ENCODE data around the gene HOXD11. TPM values are rescaled to one million over a fixed set of nuclear protein-coding genes. Genes with fewer than 3 reads are reported as not detected.

Gene HOXD11
- total and polyA plus RNA-seq, 2 of the 4 experiments (the other 2 are of a cell fraction): not detected

DNA sequence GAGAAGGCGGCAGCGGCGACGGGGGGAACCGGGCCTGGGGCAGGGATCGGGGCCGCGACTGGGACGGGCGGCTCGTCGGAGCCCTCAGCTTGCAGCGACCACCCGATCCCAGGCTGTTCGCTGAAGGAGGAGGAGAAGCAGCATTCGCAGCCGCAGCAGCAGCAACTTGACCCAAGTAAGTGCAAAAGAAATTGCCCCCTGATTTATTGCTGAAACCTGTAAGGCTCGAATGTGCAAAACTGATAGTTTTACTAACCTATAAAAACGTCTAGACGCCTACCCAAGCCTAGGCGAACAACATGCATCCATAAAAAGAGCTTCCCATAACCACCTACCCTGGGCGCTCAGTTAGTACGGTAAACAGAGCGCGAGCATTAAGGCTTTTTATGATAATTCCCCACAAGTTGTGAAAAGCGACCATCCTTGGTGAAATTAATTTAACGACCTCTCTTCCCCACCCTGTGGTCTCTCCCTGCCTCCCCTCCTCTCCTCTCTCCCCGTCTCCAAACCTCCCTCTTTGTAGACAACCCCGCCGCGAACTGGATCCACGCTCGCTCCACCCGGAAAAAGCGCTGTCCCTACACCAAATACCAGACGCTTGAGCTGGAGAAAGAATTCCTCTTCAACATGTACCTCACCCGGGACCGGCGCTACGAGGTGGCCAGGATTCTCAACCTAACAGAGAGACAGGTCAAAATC, 16.5 kb downstream of the HOXD11 start:
- Histone ChIP-seq H3K4me3 (ENCODE audit: insufficient read depth, low read depth, low read length) (no peak overlapping the region), H3K4me1 (ENCODE audit: control insufficient read depth, insufficient read depth, low read length) (no peaks in the 10 kb centered on the region), H3K23ac (ENCODE audit: low read depth, low read length) (no peak overlapping the region), H2BK120ac (ENCODE audit: low read depth, low read length) (no peak overlapping the region), H3K36me3 (ENCODE audit: control insufficient read depth, insufficient read depth, low read length) (no peaks in the 10 kb centered on the region), H3K9ac (ENCODE audit: low read depth, low read length) (no peak overlapping the region), H4K5ac (ENCODE audit: low read depth, low read length) (no peak overlapping the region), H2AK9ac (replicated peaks; ENCODE audit: low read depth, low read length, poor library complexity) (no peak overlapping the region), H3K14ac (replicated peaks; ENCODE audit: low read depth, low read length) (no peak overlapping the region), H3K18ac (ENCODE audit: low read depth, low read length) (no peak overlapping the region), H2AFZ (replicated peaks; ENCODE audit: low read length, poor library complexity) (peak overlapping the region; percentile 19), H3K9me3 (ENCODE audit: control insufficient read depth, insufficient read depth, low read length) (peaks cover 3% of the 10 kb centered on the region), H4K8ac (ENCODE audit: low read depth in 2 of 2, low read length in 2 of 2) (no peak overlapping the region), H3K27ac (ENCODE audit: insufficient read depth, low read length) (no peak overlapping the region), H3K27me3 (ENCODE audit: control insufficient read depth, insufficient read depth, low read length) (peaks cover 90% of the 10 kb centered on the region), H2AK5ac (ENCODE audit: low read depth, low read length) (no peak overlapping the region), H2BK20ac (ENCODE audit: low read depth, low read length) (no peak overlapping the region), H3K9me1 (ENCODE audit: insufficient read depth, low read length) (no peaks in the 10 kb centered on the region), H2BK15ac (ENCODE audit: low read depth, low read length) (no peak overlapping the region), H4K20me1 (ENCODE audit: insufficient read depth, low read length) (no peaks in the 10 kb centered on the region; the same call in 1 of the 2 replicates), H4K91ac (ENCODE audit: insufficient read depth, low read depth, low read length) (no peak overlapping the region), H3K4me2 (ENCODE audit: low read depth, low read length) (no peak overlapping the region), H2BK5ac (ENCODE audit: low read depth, low read length, poor library complexity, severe bottlenecking) (no peak overlapping the region), H3K56ac (ENCODE audit: extremely low read depth, insufficient read depth, low read length) (no peak overlapping the region), H3K79me1 (ENCODE audit: low read depth in 1 of 2, low read length in 2 of 2) (no peaks in the 10 kb centered on the region), H3K4ac (ENCODE audit: low read depth, low read length) (no peak overlapping the region)
- 0% methylated on average over 21 of the region's 40 CpGs; no CpG with 5 or more reads in 1 of the 2 experiments for WGBS, 2 experiments (ENCODE audit: extremely low coverage in 2 of 2, insufficient read length in 1 of 2)
- DNase-seq: no peak
- ChIA-PET CTCF (no interaction called here), POLR2A (ENCODE audit: unreplicated experiment) (no interaction called here)
- no peak for ATAC-seq (ENCODE audit: low read depth)
- TF ChIP-seq, protein P1, sequence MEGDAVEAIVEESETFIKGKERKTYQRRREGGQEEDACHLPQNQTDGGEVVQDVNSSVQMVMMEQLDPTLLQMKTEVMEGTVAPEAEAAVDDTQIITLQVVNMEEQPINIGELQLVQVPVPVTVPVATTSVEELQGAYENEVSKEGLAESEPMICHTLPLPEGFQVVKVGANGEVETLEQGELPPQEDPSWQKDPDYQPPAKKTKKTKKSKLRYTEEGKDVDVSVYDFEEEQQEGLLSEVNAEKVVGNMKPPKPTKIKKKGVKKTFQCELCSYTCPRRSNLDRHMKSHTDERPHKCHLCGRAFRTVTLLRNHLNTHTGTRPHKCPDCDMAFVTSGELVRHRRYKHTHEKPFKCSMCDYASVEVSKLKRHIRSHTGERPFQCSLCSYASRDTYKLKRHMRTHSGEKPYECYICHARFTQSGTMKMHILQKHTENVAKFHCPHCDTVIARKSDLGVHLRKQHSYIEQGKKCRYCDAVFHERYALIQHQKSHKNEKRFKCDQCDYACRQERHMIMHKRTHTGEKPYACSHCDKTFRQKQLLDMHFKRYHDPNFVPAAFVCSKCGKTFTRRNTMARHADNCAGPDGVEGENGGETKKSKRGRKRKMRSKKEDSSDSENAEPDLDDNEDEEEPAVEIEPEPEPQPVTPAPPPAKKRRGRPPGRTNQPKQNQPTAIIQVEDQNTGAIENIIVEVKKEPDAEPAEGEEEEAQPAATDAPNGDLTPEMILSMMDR (conservative IDR thresholded peaks at IDR 0.05; ENCODE audit: low read depth, low read length): no peak
- TF ChIP-seq MXI1 (IDR thresholded peaks at IDR 0.05; ENCODE audit: borderline replicate concordance, low read depth, low read length) (no peak), RCOR1 (IDR thresholded peaks at IDR 0.05; ENCODE audit: insufficient replicate concordance, low read length) (no peak), POLR2A (IDR thresholded peaks at IDR 0.05; ENCODE audit: low read depth, low read length) (no peak)
- TF ChIP-seq, protein P2, sequence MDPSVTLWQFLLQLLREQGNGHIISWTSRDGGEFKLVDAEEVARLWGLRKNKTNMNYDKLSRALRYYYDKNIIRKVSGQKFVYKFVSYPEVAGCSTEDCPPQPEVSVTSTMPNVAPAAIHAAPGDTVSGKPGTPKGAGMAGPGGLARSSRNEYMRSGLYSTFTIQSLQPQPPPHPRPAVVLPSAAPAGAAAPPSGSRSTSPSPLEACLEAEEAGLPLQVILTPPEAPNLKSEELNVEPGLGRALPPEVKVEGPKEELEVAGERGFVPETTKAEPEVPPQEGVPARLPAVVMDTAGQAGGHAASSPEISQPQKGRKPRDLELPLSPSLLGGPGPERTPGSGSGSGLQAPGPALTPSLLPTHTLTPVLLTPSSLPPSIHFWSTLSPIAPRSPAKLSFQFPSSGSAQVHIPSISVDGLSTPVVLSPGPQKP (IDR thresholded peaks at IDR 0.05; ENCODE audit: borderline replicate concordance, low read depth, low read length): no peak
- intact Hi-C loops (cut with micrococcal nuclease) (no loop called here), dilution Hi-C loops (cut with HindIII; ENCODE audit: low sequenced_read_pairs, unreplicated experiment) (no loop called here), in situ Hi-C loops (cut with MboI; ENCODE audit: low sequenced_read_pairs) (loop anchor here (10.0 kb wide), 2 partner anchors 331 to 1031 kb away; no protein-coding TSS in a partner anchor)
- no TSS peak for BruUV-seq (replicated peaks)
